NCI-H446 treated with DMSO at 0.1 percent for 48 hours (cell line): ENCODE measurements around the gene ABCC1.
"Not testable (repeated sequence)": the region's sequence is repeated elsewhere in the genome, so short reads cannot be mapped to it uniquely, and the experiment has no call there.

ENCODE experiments used
- DNase-seq: peaks from one replicate; lab custom pipeline; 2025; lab: John Stamatoyannopoulos, UW

ABCC1 gene

GRCh38 chr16:16190546-16190945 lies 241.1 kb downstream of the ABCC1 start:
- DNase-seq: no peak

- not testable (repeated sequence) for DNase-seq
Measured at GRCh38 chr16:16190966-16191365, 241.6 kb downstream of the ABCC1 start.

- no peak for DNase-seq
Measured at GRCh38 chr16:16191493-16192167, 242.2 kb downstream of the ABCC1 start.
